Mononuclear cell (primary cell): ENCODE measurements around the gene HMCN2. TPM values are rescaled to one million over a fixed set of nuclear protein-coding genes. Genes with fewer than 3 reads are reported as not detected.

Source experiments
- H3K27me3 ChIP-seq: 2 replicates; pipeline ENCODE4 v1.6.0; 2011; ENCODE audit warnings: low read length, control low read depth; ENCODE audit not compliant: insufficient read depth
- H3K4me1 ChIP-seq: 2 replicates; pipeline ENCODE4 v1.5.1; 2011; ENCODE audit warnings: mild to moderate bottlenecking, low read length, control low read depth; ENCODE audit not compliant: insufficient read depth
- H3K4me3 ChIP-seq: 2 replicates; pipeline ENCODE4 v1.5.1; 2011; ENCODE audit warnings: mild to moderate bottlenecking, low read length, moderate library complexity
- H3K9me3 ChIP-seq: 2 replicates; pipeline ENCODE4 v1.5.1; 2011; ENCODE audit warnings: low read depth, mild to moderate bottlenecking, control low read depth, low read length
- total RNA-seq: library from RNA; depleted of rRNA; stranded (reverse); fragments of >200 nt; gene quantifications from one replicate; pipeline ENCODE4 v1.2.3, GENCODE V29; 2012

The HMCN2 gene
- total RNA-seq, 1 donor: not detected

DNA sequence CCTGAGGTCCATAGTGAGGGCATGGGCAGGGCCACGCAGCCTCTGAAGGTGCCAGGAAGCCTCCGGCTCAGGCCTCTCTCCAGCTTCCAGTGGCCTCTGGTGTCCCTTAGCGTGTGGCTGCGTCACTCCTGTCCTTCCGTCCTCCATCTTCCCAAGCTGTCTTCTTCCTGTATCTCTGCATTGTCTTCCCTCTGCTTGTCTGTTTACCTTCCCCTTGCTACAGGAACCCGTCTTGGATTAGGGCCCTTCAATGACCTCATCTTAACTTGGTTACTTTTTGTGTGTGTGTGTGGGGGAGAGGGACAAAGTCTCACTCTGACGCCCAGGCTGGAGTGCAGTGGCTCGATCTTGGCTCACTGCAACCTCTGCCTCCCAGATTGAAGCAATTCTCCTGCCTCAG lies 193.6 kb downstream of the HMCN2 start:
- H3K4me1 ChIP-seq: no peaks in the 10 kb centered on the region
- no peaks in the 10 kb centered on the region for H3K9me3 ChIP-seq
- no peaks in the 10 kb centered on the region for H3K27me3 ChIP-seq
- H3K4me3 ChIP-seq: no peak overlapping the region

DNA sequence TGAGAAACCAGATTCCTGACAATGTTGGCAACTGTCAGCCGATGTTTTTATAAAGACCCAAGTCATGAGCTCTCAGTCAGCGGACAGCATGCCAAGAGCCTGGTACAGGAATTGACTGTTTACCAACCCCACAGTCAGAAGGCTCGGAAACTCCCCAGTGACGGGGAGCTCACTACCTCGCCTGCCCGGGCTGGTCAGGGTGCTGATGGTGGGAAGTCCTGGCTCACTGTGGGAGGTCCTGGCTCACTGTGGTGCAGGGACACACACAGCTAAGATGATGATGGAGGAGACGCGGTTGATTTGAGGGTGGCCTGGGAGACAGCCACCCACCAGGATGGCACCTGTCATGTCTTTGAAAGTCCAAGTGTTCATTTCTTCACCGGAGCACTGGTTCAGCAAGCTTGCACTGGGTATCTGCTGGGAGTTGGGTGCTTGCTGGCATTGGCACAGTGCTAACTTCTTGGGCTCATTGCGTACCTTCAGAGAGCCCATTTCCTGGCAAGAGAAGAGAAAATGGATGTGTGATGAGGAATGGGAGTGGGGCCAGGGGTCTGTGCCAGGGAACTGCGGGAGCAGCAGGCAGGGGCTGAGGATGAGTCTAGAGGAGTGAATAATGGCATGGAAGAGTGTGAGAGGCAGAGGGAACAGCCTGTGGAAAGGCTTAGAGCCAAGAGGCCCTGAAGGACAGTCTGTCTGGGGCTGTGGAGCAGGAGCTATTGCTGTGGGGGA lies 194.5 kb downstream of the HMCN2 start:
- no peaks in the 10 kb centered on the region for H3K4me1 ChIP-seq
- H3K4me3 ChIP-seq: no peak overlapping the region
- H3K27me3 ChIP-seq: no peaks in the 10 kb centered on the region
- H3K9me3 ChIP-seq: no peaks in the 10 kb centered on the region

DNA sequence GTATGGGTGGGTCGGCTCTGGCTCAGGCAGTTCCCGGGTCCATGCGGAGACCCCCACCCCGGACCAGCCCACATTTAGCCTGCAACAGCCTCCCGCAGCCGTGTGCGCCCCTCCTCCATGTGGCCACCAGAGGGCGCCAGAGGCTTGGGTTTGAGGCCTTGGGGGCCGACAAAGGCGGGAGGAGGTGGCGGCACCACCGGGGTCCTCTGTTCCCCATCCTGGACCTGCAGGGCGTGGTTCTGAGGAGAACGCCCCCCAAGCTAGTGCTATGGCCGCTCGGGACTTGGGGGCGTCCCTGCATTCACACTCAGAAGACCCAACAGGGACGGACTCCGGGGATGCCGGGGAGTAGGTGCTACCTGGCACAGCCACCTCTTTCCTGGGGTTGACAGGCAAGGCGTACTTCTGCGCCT lies 195.7 kb downstream of the HMCN2 start:
- Histone ChIP-seq H3K4me1 (no peaks in the 10 kb centered on the region), H3K9me3 (no peaks in the 10 kb centered on the region), H3K27me3 (no peaks in the 10 kb centered on the region), H3K4me3 (no peak overlapping the region)

DNA sequence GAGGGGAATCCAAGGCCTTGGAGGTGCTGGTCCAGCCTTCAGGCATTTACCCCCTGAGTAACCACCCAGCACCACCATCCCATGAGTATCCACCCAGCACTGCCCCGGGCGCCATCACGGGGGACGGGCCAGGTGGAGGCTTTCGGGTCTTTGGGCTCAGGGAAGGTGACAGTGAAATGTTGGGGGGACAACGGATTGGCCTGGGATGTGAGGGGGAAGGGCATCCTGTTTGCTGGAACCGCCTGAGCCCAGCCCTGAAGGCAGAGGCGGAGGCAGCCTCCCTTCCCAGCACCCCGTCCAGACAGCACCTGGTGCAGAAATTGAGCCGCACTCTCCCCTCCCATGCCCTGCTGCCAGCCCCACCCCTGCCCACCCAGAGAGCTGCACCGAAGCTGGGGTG lies 196.2 kb downstream of the HMCN2 start:
- no peaks in the 10 kb centered on the region for H3K27me3 ChIP-seq
- no peaks in the 10 kb centered on the region for H3K9me3 ChIP-seq

GRCh38 chr9:130462685-130463540 lies 197.4 kb downstream of the HMCN2 start:
- Histone ChIP-seq H3K9me3 (no peaks in the 10 kb centered on the region), H3K4me3 (no peak overlapping the region), H3K4me1 (no peaks in the 10 kb centered on the region), H3K27me3 (peaks cover 7% of the 10 kb centered on the region)

More for the DNA sequence above, 196.2 kb downstream of the HMCN2 start:
- no peaks in the 10 kb centered on the region for H3K4me1 ChIP-seq
- H3K4me3 ChIP-seq: no peak overlapping the region

GRCh38 chr9:130463763-130464745 lies 198.5 kb downstream of the HMCN2 start:
- Histone ChIP-seq H3K9me3 (no peaks in the 10 kb centered on the region), H3K27me3 (peaks cover 7% of the 10 kb centered on the region), H3K4me3 (no peak overlapping the region), H3K4me1 (no peaks in the 10 kb centered on the region)

- Histone ChIP-seq H3K4me1 (no peaks in the 10 kb centered on the region), H3K9me3 (no peaks in the 10 kb centered on the region), H3K4me3 (no peak overlapping the region), H3K27me3 (peaks cover 7% of the 10 kb centered on the region)
These were observed 200.0 kb downstream of the HMCN2 start for GRCh38 chr9:130465383-130466096.

DNA sequence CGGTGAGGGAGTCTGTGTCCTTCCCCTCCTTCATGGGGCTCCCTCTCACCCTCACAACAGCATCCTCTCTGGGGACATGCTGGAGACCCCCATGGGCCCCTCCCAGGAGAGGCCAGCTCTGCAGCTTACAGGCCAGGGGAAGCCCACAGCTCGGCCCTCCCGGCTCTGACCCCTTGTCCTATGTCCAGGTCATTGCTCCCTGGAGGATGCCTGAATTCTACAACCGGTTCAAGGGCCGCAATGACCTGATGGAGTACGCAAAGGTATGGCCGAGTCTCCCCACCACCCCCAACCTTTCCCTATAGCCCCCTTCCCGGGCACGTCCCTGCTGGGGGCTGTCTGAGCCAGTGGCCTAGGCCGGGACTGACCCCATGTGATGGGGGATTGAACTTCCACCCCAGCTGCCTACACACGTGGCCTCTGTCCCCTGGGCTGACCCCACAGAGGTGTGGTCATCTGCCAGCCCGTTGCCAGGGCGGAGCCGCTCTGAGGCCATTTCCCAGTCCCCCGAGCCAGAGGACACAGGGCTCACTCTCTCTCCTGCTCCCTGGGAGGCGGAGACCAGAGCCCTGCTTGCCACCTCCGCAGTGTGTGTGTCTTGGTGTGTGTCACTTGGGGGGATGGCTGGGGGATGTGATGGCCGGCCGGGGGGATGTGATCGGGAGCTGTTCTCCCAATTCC lies 201.1 kb downstream of the HMCN2 start:
- Histone ChIP-seq H3K27me3 (peaks cover 7% of the 10 kb centered on the region), H3K4me1 (no peaks in the 10 kb centered on the region), H3K9me3 (no peaks in the 10 kb centered on the region), H3K4me3 (no peak overlapping the region)

DNA sequence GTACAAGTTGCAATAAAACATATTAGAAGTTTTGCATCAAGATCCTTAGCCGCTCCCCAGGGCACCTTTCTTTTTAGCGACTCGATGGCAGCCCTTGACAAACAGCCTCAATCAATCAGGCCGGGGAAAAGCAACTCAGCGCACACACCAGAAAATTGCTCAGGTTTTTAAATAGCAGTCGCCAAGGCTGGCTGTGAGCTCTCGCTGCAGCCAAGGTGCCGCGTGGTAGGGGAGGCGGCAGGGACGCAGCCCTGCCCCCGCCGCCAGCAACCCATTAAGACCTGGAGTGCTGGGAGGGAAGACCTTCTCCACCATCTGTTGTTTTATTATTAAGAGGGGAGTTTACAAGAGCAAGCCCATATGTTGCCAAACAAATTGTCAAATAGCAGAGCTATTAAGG lies 201.8 kb downstream of the HMCN2 start:
- Histone ChIP-seq H3K27me3 (peaks cover 7% of the 10 kb centered on the region), H3K4me3 (no peak overlapping the region), H3K4me1 (no peaks in the 10 kb centered on the region), H3K9me3 (no peaks in the 10 kb centered on the region)

DNA sequence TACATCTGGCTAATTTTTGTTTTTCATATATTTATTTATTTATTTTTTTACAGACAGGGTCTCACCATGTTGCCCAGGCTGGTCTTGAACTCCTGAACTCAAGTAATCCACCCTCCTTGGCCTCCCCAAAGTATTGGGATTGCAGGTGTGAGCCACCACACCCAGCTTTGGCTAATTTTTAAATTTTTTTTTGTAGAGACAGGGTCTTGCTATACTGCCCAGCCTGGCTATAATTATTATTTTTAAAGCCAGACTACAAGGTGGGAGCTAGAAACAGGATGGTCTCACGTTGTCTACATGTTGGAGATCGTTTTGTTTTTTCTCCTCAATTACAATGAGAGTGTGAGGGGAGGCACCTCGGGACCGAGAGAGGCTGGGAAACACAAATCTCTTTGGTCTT lies 203.0 kb downstream of the HMCN2 start:
- no peak overlapping the region for H3K4me3 ChIP-seq
- H3K27me3 ChIP-seq: peaks cover 7% of the 10 kb centered on the region
- H3K4me1 ChIP-seq: no peaks in the 10 kb centered on the region
- no peaks in the 10 kb centered on the region for H3K9me3 ChIP-seq

DNA sequence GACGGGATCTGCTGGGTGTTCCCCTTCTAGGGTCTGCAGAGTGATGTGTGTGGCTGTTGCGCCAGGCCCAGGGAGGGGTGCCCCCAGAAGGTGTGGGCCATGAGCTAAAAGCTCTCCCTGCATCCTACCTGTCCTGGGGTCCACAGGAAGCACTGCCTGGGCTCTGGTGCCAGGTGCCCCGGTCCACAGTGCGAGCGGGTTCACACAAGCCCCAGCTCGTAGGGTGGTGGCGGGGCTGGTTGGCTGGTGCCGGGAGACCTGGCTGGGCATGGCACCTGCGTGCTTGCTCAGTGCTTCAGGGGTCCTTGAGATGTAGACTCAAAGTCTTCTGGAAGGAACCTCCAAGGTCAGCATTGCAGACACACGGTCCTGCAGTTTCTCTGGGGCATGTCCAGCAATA lies 204.7 kb downstream of the HMCN2 start:
- Histone ChIP-seq H3K9me3 (no peaks in the 10 kb centered on the region), H3K4me3 (no peak overlapping the region), H3K27me3 (peaks cover 7% of the 10 kb centered on the region), H3K4me1 (no peaks in the 10 kb centered on the region)

DNA sequence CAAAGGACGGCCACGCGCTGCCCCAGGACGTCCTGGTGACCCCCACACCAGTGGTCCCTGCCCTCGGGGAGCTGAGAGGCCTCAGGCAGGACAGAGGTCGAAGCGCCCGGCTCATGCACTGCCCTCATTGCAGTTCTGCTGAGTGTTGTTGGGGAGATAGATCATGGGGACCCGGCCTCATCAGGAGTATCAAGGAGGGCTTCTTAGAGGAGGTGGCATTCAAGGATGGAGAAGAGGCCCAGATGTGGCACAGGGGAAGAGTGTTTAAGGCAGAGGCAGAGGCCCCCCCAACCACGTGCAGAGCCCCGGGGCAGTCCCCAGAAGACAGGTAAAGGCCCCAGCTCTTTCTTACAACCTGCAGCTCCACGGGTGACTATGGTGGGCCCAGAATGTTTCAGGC lies 205.4 kb downstream of the HMCN2 start:
- Histone ChIP-seq H3K4me3 (no peak overlapping the region), H3K27me3 (peaks cover 7% of the 10 kb centered on the region), H3K4me1 (no peaks in the 10 kb centered on the region), H3K9me3 (no peaks in the 10 kb centered on the region)

DNA sequence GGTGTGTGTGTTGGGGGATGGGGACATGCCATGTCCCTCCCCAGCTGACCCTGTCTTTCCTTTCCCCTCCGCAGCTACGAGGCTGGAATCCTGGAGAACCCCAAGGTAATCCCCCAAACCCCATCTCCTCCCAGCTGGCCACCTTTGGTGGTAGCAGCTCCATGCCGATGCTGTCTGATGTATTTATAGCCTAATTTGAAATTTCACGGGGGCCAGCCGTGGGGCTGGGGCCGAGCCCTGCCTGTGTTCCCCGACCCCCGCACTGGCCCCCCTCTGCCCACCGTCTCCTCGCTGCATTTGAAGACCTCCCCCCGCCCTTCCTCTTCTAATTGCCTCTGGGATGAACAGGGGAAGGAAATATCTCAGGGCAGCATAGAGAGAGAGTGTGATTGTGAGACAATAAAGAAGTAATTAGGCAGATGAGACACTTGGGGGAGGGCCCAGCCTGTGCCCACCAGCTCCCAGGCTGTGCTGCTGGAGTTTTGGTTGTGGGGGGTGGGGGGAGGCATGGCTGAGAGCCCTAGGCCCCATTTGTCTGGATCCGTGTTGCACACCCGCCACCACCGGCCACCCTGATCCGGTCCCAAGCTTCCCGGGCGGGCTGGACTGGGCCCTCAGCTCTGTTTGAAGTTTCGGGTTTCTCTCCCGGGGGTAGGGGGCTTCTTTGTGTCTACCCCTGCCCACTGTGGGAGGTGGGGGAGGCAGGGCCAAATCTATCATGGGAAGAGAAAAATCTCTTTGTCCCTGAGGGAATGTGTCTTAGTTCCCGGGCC lies 206.0 kb downstream of the HMCN2 start:
- H3K4me1 ChIP-seq: no peaks in the 10 kb centered on the region
- H3K9me3 ChIP-seq: no peaks in the 10 kb centered on the region
- no peak overlapping the region for H3K4me3 ChIP-seq
- peaks cover 7% of the 10 kb centered on the region for H3K27me3 ChIP-seq
